ENCODE results near the gene OLR1. TPM values are rescaled to one million over a fixed set of nuclear protein-coding genes. Genes with fewer than 3 reads are reported as not detected.

Gene OLR1
- total RNA-seq, 1 donor from 2014 or later: not detected

- no peak for DNase-seq (ENCODE audit: low spot score)
- Mint-ChIP-seq H3K36me3 (ENCODE audit: low read depth, unreplicated experiment) (peaks cover 3% of the 10 kb centered on the region), H3K4me3 (ENCODE audit: unreplicated experiment) (peak overlapping the region; percentile 100), H3K27me3 (ENCODE audit: unreplicated experiment) (peaks cover 9% of the 10 kb centered on the region), H3K9me3 (ENCODE audit: unreplicated experiment) (no peaks in the 10 kb centered on the region), H3K27ac (ENCODE audit: unreplicated experiment) (peak overlapping the region; percentile 100), H3K4me1 (ENCODE audit: unreplicated experiment) (peaks cover 23% of the 10 kb centered on the region)
- TF ChIP-seq CTCF (IDR thresholded peaks at IDR 0.05; ENCODE audit: unreplicated experiment): no peak
Measured at GRCh38 chr12:10214895-10215267, 42.9 kb upstream of the OLR1 start.

GRCh38 chr12:10214136-10214894 is 42.4 kb upstream of the OLR1 start:
- DNase-seq (ENCODE audit: low spot score): no peak
- TF ChIP-seq CTCF (IDR thresholded peaks at IDR 0.05; ENCODE audit: unreplicated experiment): no peak
- Mint-ChIP-seq H3K4me1 (ENCODE audit: unreplicated experiment) (peaks cover 23% of the 10 kb centered on the region), H3K27ac (ENCODE audit: unreplicated experiment) (peak overlapping the region; percentile 100), H3K9me3 (ENCODE audit: unreplicated experiment) (no peaks in the 10 kb centered on the region), H3K36me3 (ENCODE audit: low read depth, unreplicated experiment) (peaks cover 3% of the 10 kb centered on the region), H3K4me3 (ENCODE audit: unreplicated experiment) (peak overlapping the region; percentile 100), H3K27me3 (ENCODE audit: unreplicated experiment) (peaks cover 9% of the 10 kb centered on the region)

GRCh38 chr12:10213168-10214135 is 41.5 kb upstream of the OLR1 start:
- peaks cover 23% of the 10 kb centered on the region for H3K4me1 Mint-ChIP-seq (ENCODE audit: unreplicated experiment)
- H3K27ac Mint-ChIP-seq (ENCODE audit: unreplicated experiment): peak overlapping the region; percentile 100
- peaks cover 3% of the 10 kb centered on the region for H3K36me3 Mint-ChIP-seq (ENCODE audit: low read depth, unreplicated experiment)
- H3K4me3 Mint-ChIP-seq (ENCODE audit: unreplicated experiment): peak overlapping the region; percentile 100
- no peaks in the 10 kb centered on the region for H3K9me3 Mint-ChIP-seq (ENCODE audit: unreplicated experiment)
- DNase-seq (ENCODE audit: low spot score): peak; percentile 67
- TF ChIP-seq CTCF (IDR thresholded peaks at IDR 0.05; ENCODE audit: unreplicated experiment): no peak
- H3K27me3 Mint-ChIP-seq (ENCODE audit: unreplicated experiment): peaks cover 9% of the 10 kb centered on the region

GRCh38 chr12:10212739-10213131 is 40.8 kb upstream of the OLR1 start, which contains the start of gene GABARAPL1:
GABARAPL1 (plus strand) TSS chr12:10212877; CDS start chr12:10213130, 253 bp downstream.
- Mint-ChIP-seq H3K36me3 (ENCODE audit: low read depth, unreplicated experiment) (peaks cover 3% of the 10 kb centered on the region), H3K27ac (ENCODE audit: unreplicated experiment) (peak within 1 kb of the TSS; percentile 100), H3K9me3 (ENCODE audit: unreplicated experiment) (no peaks in the 10 kb centered on the region), H3K4me3 (ENCODE audit: unreplicated experiment) (peak within 1 kb of the TSS; percentile 100), H3K4me1 (ENCODE audit: unreplicated experiment) (peaks cover 26% of the 10 kb centered on the region), H3K27me3 (ENCODE audit: unreplicated experiment) (peaks cover 9% of the 10 kb centered on the region)
- no peak for TF ChIP-seq CTCF (IDR thresholded peaks at IDR 0.05; ENCODE audit: unreplicated experiment)
- DNase-seq (ENCODE audit: low spot score): peak; percentile 81
